Neuronal stem cell (in vitro differentiated cells): ENCODE data around the gene TRIM38.

ENCODE experiments used
- DNase-seq: peaks from one replicate; pipeline ENCODE4 v3.0.0-alpha.2; 2013; ENCODE audit warnings: low spot score
- H2AFZ ChIP-seq: one replicate; pipeline ENCODE4 v1.6.1; 2013; ENCODE audit warnings: mild to moderate bottlenecking, low read length, inconsistent platforms
- H2AK5ac ChIP-seq: 2 replicates; pipeline ENCODE4 v1.6.1; 2013; ENCODE audit warnings: low read depth, mild to moderate bottlenecking, inconsistent platforms, low read length, moderate library complexity, mixed read lengths
- H2BK120ac ChIP-seq: 2 replicates; pipeline ENCODE4 v1.6.1; 2013; ENCODE audit warnings: low read depth, mild to moderate bottlenecking, inconsistent platforms, low read length, moderate library complexity, mixed read lengths
- H2BK12ac ChIP-seq: one replicate; pipeline ENCODE4 v1.6.1; 2013; ENCODE audit warnings: low read length, inconsistent platforms
- H2BK15ac ChIP-seq: 2 replicates; pipeline ENCODE4 v1.6.1; 2013; ENCODE audit warnings: mild to moderate bottlenecking, low read length, inconsistent platforms, mixed read lengths
- H2BK5ac ChIP-seq: one replicate; pipeline ENCODE4 v1.6.1; 2013; ENCODE audit warnings: inconsistent platforms, mild to moderate bottlenecking, low read length, moderate library complexity
- H3K14ac ChIP-seq: one replicate; pipeline ENCODE4 v1.6.1; 2013; ENCODE audit warnings: low read length, inconsistent platforms
- H3K18ac ChIP-seq: 2 replicates; pipeline ENCODE4 v1.6.1; 2013; ENCODE audit warnings: low read length, inconsistent platforms
- H3K23ac ChIP-seq: 2 replicates; pipeline ENCODE4 v1.6.1; 2013; ENCODE audit warnings: low read depth, mild to moderate bottlenecking, mixed read lengths, low read length, inconsistent platforms; ENCODE audit not compliant: poor library complexity
- H3K27ac ChIP-seq: replicated peaks from 3 replicates; pipeline ENCODE4 v1.5.1; 2013; ENCODE audit warnings: low read length, inconsistent platforms
- H3K27me3 ChIP-seq, 3 experiments: 2 replicates each; pipeline ENCODE4 v1.6.1; 2013; ENCODE audit warnings: low read length in 3 of 3, mild to moderate bottlenecking in 2 of 3, inconsistent platforms in 1 of 3, low read depth in 1 of 3, mixed read lengths in 1 of 3, moderate library complexity in 1 of 3; ENCODE audit not compliant: control insufficient read depth in 3 of 3, insufficient read depth in 3 of 3
- H3K36me3 ChIP-seq, 2 donors: replicated peaks in 1 of 2; 2 replicates each; pipeline ENCODE4 v1.6.1; 2013; ENCODE audit warnings: low read length in 2 of 2; ENCODE audit not compliant: control insufficient read depth in 2 of 2, insufficient read depth in 2 of 2
- H3K4ac ChIP-seq: 2 replicates; pipeline ENCODE4 v1.6.1; 2013; ENCODE audit warnings: inconsistent platforms, mild to moderate bottlenecking, low read length, moderate library complexity
- H3K4me1 ChIP-seq, 2 donors: 1 replicate in 1 of 2; 2 replicates in 1 of 2; pipeline ENCODE4 v1.6.1; 2013; ENCODE audit warnings: low read length in 2 of 2, low read depth in 1 of 2; ENCODE audit not compliant: control insufficient read depth in 2 of 2, insufficient read depth in 1 of 2
- H3K4me2 ChIP-seq: one replicate; pipeline ENCODE4 v1.6.1; 2013; ENCODE audit warnings: mild to moderate bottlenecking, low read length, inconsistent platforms; ENCODE audit not compliant: insufficient read depth, poor library complexity, severe bottlenecking
- H3K4me3 ChIP-seq, 2 donors: 2 replicates each; pipeline ENCODE4 v1.5.1; 2013; ENCODE audit warnings: low read length in 2 of 2, mild to moderate bottlenecking in 2 of 2, inconsistent platforms in 1 of 2, moderate library complexity in 1 of 2
- H3K79me1 ChIP-seq: one replicate; pipeline ENCODE4 v1.6.1; 2013; ENCODE audit warnings: low read depth, mild to moderate bottlenecking, inconsistent platforms, low read length, moderate library complexity
- H3K9ac ChIP-seq: one replicate; pipeline ENCODE4 v1.6.1; 2013; ENCODE audit warnings: mild to moderate bottlenecking, low read depth, low read length, inconsistent platforms; ENCODE audit not compliant: poor library complexity
- H3K9me3 ChIP-seq, 2 donors: replicated peaks in 1 of 2; 2 replicates each; pipeline versions ENCODE3 to v1.6.1; 2013; ENCODE audit warnings: low read length in 2 of 2, mild to moderate bottlenecking in 2 of 2, inconsistent platforms in 1 of 2, low read depth in 1 of 2, mixed read lengths in 1 of 2, moderate library complexity in 1 of 2; ENCODE audit not compliant: control insufficient read depth in 2 of 2, insufficient read depth in 1 of 2
- H4K8ac ChIP-seq: one replicate; pipeline ENCODE4 v1.6.1; 2013; ENCODE audit warnings: low read depth, mild to moderate bottlenecking, inconsistent platforms, low read length, moderate library complexity
- H4K91ac ChIP-seq: one replicate; pipeline ENCODE4 v1.6.1; 2013; ENCODE audit warnings: low read length, low read depth, mild to moderate bottlenecking, inconsistent platforms; ENCODE audit not compliant: poor library complexity
- WGBS, 2 donors: extraction: QIAGEN DNeasy Blood & Tissue Kit; methylation state at CpG; one replicate each; pipeline ENCODE4 v1.1.7; 2013; ENCODE audit warnings: missing lambda C conversion rate in 2 of 2, mixed read lengths in 1 of 2; ENCODE audit not compliant: insufficient read length in 2 of 2, insufficient replicate concordance in 1 of 2; ENCODE audit errors: extremely low coverage in 2 of 2; 5-methylcytosine and 5-hydroxymethylcytosine counted together

TRIM38 gene

GRCh38 chr6:25968769-25969168, 6.2 kb downstream of the TRIM38 start:
- no peak overlapping the region for H3K9ac ChIP-seq
- no peak overlapping the region for H4K91ac ChIP-seq
- peaks cover 0 to 3% of the 10 kb centered on the region in 2 donors for H3K4me1 ChIP-seq
- H3K9me3 ChIP-seq = no peaks in the 10 kb centered on the region
- H2BK12ac ChIP-seq = no peak overlapping the region
- H2BK5ac ChIP-seq = no peak overlapping the region
- no peak overlapping the region for H2BK15ac ChIP-seq
- no peak overlapping the region for H3K27ac ChIP-seq
- H4K8ac ChIP-seq = no peak overlapping the region
- no peak overlapping the region for H3K4me2 ChIP-seq
- no peaks in the 10 kb centered on the region for H3K27me3 ChIP-seq
- no peak overlapping the region for H2AFZ ChIP-seq
- no peak overlapping the region for H2BK120ac ChIP-seq
- no peak overlapping the region for H3K23ac ChIP-seq
- no peak for DNase-seq
- H3K36me3 ChIP-seq = no peaks in the 10 kb centered on the region
- no peak overlapping the region for H3K4me3 ChIP-seq
- H3K79me1 ChIP-seq = no peaks in the 10 kb centered on the region
- H3K18ac ChIP-seq = no peak overlapping the region
- no peak overlapping the region for H3K4ac ChIP-seq
- no peak overlapping the region for H3K14ac ChIP-seq
- no peak overlapping the region for H2AK5ac ChIP-seq

DNA sequence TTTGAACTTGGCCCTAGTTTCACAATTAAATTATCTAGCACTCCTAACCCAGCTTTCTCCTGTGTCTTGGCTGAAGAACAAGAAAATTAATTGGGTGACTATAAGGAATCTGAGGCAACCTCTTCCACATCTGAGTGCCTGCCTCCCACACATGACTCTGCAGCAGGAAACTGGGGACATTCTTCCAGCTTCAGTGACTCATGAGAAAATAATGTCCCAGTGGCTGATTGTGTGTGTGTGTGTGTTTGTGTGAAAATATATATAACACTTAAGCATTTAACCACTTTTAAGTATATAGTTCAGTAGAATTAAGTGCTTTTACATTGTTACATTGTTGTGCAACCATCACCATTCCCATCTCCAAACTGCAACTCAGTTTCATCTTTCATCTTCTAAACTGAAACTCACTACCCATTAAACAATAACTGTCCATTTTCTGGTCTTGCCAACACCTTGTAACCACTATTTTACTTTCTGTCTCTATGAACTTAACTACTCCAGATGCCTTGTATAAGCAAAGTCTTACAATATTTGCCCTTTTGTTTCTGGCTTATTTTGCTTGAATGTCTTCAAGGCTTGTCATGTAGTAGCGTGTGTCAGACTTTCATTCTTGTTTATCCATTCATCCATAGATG, 8.7 kb downstream of the TRIM38 start:
- H2AK5ac ChIP-seq = no peak overlapping the region
- no peaks in the 10 kb centered on the region for H3K9me3 ChIP-seq
- no peak overlapping the region for H4K8ac ChIP-seq
- H3K4me1 ChIP-seq = peaks cover 0 to 3% of the 10 kb centered on the region in 2 donors
- no peaks in the 10 kb centered on the region for H3K36me3 ChIP-seq
- H3K4me3 ChIP-seq = no peak overlapping the region
- H4K91ac ChIP-seq = no peak overlapping the region
- no peak overlapping the region for H2BK12ac ChIP-seq
- H2BK5ac ChIP-seq = no peak overlapping the region
- no peak overlapping the region for H2BK120ac ChIP-seq
- no peak overlapping the region for H2AFZ ChIP-seq
- no peak overlapping the region for H3K9ac ChIP-seq
- DNase-seq = no peak
- no peak overlapping the region for H3K14ac ChIP-seq
- H2BK15ac ChIP-seq = no peak overlapping the region
- WGBS, 2 donors = no CpG with 5 or more reads among the region's 1 CpG
- H3K23ac ChIP-seq = no peak overlapping the region
- no peaks in the 10 kb centered on the region for H3K79me1 ChIP-seq
- no peak overlapping the region for H3K4me2 ChIP-seq
- H3K4ac ChIP-seq = no peak overlapping the region
- no peaks in the 10 kb centered on the region for H3K27me3 ChIP-seq
- no peak overlapping the region for H3K18ac ChIP-seq
- H3K27ac ChIP-seq = no peak overlapping the region

DNA sequence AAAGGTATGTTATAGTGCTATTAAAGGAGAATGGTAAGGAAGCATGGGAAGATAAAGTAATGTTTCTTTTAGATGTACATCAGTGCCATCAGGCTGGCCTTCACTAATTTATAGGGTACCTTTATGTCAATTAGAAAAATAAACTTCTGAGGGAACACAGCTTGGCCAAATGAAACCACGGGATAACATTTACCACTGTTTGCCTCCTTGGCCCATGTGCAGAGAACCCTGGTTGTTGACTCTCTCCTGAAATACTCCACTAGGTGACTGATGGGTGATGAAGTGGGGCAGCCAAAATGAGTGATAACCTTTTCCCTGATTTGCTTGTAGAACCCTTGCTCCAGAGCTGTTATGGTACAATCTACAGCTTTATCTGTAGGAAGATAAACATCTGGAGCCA, 9.5 kb downstream of the TRIM38 start:
- Histone ChIP-seq H4K91ac (no peak overlapping the region), H3K27ac (no peak overlapping the region), H2BK12ac (no peak overlapping the region), H2BK15ac (no peak overlapping the region), H4K8ac (no peak overlapping the region), H3K18ac (no peak overlapping the region), H3K36me3 (no peaks in the 10 kb centered on the region), H3K9me3 (no peaks in the 10 kb centered on the region), H2AK5ac (no peak overlapping the region), H2BK120ac (no peak overlapping the region), H3K4me1 (peaks cover 0 to 3% of the 10 kb centered on the region in 2 donors), H3K23ac (no peak overlapping the region), H2AFZ (no peak overlapping the region), H3K4me2 (no peak overlapping the region), H3K4me3 (no peak overlapping the region), H3K4ac (no peak overlapping the region), H3K79me1 (no peaks in the 10 kb centered on the region), H2BK5ac (no peak overlapping the region), H3K9ac (no peak overlapping the region), H3K27me3 (no peaks in the 10 kb centered on the region), H3K14ac (no peak overlapping the region)
- no CpG with 5 or more reads among the region's 1 CpG for WGBS, 2 donors
- no peak for DNase-seq

DNA sequence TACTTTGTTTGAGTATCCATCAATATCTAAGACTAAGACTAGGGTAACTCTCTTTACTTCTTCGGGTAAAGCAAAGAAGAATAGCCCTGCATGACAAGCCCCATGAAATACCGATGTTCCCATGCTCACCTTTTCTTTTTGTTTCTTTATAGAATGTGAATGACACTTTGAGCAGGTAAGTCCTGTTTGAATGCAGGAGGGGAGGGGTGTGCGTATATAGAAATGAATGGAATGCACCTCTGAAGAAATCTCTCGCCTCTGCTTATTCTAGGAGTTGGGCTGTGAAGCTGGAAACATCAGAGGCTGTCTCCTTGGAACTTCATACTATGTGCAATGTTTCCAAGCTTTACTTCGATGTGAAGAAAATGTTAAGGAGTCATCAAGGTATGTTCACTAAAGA, 10.3 kb downstream of the TRIM38 start:
- Histone ChIP-seq H2AFZ (no peak overlapping the region), H4K91ac (no peak overlapping the region), H3K4me1 (peaks cover 0 to 3% of the 10 kb centered on the region in 2 donors), H3K18ac (no peak overlapping the region), H3K23ac (no peak overlapping the region), H3K9me3 (no peaks in the 10 kb centered on the region), H3K4me2 (no peak overlapping the region), H3K36me3 (no peaks in the 10 kb centered on the region), H2BK120ac (no peak overlapping the region), H3K4me3 (no peak overlapping the region), H3K4ac (no peak overlapping the region), H3K27me3 (no peaks in the 10 kb centered on the region), H3K79me1 (no peaks in the 10 kb centered on the region), H2BK5ac (no peak overlapping the region), H2BK15ac (no peak overlapping the region), H2BK12ac (no peak overlapping the region), H2AK5ac (no peak overlapping the region), H3K14ac (no peak overlapping the region), H3K27ac (no peak overlapping the region), H3K9ac (no peak overlapping the region), H4K8ac (no peak overlapping the region)
- WGBS, 2 donors = no CpG with 5 or more reads among the region's 5 CpGs
- no peak for DNase-seq
